Anterior cingulate cortex (tissue), 58 donors: ENCODE results near the gene LRRC8D.

Source experiments
- DNase-seq, 58 donors: peaks; one replicate each; lab custom pipeline; 2025; lab: John Stamatoyannopoulos, UW

Gene LRRC8D

DNA sequence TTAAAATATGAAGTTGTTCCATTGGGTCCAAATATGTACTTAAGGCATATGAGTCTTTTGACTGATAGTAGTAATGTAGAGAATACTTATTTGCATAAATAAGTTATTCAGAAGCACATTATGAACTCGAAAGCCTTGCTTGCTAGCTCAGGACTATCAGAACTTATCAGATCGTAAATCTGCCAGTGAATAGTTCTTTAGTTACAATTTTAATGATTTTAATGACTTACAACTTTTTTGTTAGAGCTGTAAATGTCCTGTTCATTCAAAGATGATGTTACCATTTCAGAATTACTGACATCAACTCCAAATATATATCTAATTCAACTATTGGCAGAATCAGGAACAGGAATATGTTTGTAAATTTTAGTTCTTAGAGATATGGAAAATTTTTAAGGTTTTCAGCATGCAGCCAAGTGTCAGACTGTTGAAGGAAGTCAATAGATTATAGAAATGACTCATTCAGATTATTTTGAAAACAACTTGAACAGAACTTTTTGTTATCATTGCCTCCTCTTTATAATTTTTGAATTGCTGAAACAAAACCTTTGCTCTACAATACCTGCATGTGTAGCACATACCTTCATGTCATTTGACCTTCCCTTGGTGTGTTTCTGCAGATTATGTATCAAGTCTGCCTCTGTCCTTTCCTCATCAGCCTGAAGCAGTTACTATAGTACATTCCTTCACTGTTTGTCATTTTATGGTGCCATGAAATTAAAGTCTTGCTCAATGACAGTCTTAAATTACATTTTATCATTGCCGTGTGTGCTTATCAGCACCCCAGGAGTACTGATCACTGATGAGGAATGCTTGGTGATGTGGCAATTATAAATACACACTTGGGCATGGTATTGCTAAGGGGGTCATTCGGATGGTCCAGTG is 44.9 kb downstream of the LRRC8D start:
- DNase-seq, result no peak

DNA sequence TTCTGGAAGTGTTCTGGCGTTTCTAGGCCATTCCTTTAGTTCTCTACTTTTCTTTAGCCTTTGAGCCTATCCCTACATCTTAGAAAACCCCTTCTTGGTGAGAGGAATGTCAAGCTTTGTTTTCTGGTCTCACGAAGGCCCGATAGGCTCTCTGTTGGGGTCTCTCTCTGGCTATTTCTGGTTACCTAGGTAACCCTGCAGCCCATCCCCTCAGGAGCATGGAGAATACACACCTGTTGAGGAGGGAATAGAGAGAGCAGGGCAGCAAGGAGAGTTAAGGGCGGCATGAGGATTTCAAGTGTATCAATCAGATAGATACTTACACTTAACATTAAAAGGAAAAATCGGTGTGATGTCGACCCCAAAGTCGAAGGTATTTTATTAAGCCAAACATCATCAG is 45.7 kb downstream of the LRRC8D start:
- no peak for DNase-seq

DNA sequence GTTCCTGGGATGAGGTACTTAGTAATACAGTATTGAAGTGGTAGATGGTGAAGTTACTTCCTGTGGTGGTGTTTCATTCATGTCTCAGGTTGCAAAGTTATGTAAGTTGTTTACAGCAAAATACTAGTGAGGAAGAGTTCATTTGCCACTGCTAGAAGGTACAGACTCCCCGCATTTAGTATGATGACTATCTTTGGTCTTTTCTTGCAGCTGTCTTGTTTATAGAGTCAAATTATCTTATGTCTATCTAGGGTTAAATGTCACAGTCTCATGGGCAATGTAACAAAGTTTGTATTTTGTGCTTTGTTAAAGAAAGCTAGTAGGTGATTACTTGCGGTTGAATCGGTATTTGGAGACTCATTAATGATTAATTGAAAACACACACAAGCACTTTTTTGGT is 50.2 kb downstream of the LRRC8D start:
- no peak for DNase-seq

DNA sequence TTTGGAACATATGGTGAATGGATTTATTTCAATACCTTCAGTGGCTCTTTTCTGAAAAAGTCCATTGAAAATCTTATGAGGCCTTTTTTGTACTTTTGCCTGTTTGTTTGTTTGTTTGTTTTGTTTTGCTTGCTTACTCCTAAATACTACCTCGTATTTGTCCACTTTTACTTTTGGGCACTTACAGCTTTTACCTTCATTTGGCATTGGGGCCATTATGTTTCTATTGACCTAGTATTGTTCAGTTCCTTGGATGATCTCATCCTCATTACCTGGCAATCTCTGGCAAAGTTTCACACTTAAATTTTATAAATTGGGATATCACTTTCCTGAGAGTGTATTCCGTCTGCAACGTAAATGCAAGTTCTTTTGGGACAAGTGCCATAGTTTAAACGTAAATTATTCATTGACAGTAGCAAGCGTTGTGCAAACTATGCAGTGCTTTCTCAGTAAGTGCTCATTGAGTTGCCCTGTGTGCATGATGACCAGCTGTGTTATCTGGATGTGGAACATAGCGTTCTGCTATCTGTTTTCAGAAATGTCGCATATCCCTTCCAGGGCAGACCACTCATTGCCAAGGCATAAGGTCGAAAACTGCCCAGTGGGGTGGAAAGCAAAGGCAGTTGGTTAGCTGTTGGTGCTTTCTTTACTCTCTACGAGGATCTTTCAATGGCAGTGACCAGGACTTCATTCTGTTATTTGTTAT is 51.1 kb downstream of the LRRC8D start:
- peak in 3 of 58 donors; percentile 2 to 36 (median 3) for DNase-seq

DNA sequence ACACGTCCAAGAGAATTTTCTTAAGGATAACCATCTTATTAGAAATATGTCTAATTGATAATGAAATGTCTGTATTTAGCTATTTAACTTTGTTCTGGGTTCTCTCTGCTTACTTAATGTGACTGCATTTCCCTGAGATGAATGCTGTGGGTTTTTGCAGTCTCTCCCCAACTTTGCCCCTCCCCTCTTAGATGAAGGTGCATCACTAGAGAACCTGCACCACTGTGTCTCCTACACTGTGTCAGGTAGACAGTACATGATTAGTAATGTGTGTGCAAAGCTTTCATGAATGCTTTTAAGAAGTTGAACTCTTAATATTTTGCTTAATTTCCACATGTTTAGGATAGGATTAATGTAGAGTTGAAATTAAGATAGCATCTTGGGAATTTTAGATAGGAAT is 51.7 kb downstream of the LRRC8D start:
- DNase-seq, result no peak

DNA sequence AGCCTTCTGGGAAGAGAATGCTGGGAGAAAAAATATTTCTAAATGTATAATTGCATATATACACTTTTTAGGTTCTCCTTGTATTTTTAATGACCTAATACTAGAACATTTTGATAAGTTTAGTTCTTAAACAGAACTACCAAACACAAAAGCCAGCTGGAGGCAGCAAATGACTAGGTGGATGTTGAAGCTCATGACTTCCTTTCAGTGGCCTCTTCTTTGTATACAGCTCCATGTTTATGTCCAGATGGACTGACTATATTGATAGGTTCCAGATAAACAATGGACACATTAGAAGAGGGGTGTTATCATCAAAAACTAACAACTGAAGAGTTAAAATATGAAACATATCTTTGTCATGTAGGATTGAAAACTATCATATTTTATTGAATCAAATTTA is 52.5 kb downstream of the LRRC8D start:
- no peak for DNase-seq

DNA sequence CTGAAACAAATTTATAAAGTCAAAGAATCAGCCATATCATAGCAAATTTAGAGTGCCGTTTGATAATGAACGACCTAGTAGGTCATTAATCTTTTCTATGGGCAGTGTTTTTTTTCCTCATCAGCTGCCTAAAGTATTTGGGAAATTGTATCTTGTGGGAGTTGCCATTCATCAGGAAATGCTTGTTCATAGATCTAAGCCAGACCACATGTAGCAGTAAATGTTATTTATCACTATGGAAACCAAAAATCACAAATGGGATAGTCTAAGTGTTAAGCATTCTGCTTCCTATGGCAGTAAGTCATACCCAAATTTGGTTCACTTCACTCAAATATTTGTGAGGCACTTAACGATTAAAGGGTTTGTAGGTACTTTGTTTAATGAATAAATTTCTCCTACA is 52.9 kb downstream of the LRRC8D start:
- no peak for DNase-seq

DNA sequence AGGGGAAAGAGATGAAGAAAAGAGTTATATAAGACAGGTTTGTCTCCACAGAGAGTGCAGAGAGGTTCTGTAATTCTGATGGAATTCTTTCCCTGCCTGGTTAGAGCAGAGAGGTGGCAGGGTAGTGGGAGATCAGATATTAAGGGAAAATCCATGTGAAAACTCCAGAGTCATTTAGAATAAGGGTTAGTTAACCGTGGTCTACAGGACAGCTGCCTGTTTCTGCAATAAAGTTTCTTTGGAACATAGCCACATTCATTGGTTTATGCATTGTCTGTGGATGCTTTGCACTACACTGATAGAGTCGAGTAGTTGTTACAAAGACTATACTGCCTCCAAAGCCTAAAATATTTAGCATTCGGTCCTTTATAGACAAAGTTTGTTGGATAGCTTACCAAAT is 55.6 kb downstream of the LRRC8D start:
- DNase-seq, result no peak

DNA sequence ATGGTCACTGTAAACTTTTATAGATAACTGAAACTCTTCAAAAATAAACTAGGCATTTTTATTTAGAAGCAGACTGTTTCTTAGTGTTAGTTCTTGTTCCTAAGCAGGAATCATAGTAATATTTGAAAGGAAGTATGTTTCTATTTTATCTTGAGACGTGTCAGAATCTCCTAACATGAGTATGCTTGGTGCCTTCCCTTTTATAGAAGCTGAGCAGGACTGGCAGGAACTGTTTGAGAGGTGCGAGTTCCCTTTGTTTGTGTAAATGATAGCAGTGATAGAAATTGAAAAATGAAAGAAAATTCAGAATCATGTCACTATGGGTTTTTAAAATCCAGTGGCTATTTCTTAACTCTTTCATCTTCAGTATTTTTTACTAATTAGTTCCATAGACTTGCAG is 56.9 kb downstream of the LRRC8D start:
- no peak for DNase-seq

DNA sequence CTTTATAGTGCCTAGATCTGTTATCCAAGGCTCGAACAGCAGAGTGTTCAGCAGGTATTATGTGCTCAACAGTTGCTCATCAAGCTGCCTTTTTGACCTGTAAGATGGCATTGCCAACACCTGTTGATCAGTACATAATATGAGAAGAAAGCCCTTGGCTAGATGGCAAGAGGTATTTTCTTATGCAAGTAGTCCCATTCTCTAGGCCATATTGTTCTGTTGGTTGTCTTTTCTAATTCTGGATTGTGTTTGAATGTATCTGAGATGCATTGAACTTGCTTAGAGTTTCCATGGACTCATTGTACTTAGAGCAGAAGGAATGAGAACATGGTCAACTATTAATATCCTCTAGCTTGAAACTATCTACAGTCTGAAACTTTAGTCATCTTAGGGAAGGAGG is 57.4 kb downstream of the LRRC8D start:
- DNase-seq, result no peak

DNA sequence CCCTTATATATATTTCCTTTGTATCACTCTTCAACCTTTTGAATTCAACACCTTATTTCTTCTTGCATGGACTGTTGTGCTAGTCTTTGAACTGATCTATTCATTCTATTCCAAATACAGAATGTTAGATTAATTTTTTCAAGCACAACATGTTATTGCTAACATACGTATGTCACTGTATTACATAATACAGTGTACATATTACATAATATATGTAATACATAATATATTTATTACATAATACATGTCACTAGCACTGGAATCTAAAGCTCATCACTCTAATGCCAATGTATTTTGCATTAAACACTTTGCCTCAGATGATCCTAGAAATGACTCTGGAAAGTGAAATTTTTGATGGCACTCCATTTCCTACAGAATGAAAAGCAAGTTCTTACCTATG is 59.8 kb downstream of the LRRC8D start:
- no peak for DNase-seq

DNA sequence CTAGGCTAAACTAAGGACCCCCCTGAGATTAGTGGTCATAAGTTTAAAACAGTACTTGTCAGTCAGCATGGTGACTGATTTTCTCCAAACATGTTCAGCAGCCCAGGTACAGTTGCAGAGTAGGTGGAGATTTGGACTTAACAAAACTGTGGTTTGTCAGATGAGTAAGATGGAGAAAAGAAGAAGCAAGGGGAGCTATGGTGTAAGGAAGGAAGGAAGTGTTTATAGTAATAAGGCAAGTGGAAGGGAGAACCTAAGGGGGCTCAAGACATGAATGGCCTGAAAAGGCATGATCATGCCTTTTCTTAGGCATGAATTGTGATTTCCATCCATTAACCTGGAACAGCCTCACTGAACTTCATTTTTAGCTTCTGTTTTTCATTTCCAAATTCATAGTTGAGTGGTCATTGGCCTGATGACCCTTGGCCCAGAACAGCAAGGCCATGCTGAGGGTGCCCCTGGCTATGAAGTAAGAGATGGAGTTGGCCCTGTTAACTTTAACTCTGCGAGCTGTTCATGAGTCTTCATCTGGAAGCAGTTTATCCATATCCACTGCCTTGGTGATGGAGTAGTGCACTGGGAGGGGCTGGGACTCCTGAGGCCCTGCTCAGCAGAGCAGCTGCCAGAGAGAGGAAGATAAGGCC is 60.7 kb downstream of the LRRC8D start:
- DNase-seq, result no peak

DNA sequence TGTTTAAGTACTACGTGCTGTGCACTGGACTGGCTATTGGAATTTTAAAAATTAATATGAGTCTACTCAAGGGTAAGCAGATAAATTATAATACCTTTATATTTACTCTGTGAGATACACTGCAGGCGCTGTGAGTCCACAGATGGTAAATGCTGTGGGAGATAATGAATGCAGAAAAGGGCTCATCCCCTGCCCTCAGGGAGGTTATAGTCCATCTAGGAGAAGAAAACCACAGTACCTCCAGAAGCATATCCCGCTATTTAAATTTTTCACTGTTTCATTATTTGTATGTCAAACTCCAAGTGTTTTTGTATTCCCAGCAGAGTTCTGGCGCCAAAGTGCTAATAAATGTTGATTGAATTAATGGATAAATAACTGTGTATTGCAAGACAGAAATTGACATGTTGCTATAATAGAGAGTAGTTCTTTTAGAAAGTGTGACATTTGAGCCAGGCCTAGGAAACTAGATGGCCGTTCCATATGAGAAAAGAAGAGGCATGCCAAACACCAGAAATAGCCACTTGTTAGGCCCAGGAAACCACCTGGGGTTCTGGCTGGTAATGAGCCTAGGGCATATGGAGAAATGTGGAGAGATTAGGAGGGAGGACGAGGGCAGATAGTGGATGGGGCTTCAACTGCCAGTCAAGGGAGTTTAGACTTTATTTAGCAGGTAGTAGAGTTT is 61.7 kb downstream of the LRRC8D start:
- no peak for DNase-seq

DNA sequence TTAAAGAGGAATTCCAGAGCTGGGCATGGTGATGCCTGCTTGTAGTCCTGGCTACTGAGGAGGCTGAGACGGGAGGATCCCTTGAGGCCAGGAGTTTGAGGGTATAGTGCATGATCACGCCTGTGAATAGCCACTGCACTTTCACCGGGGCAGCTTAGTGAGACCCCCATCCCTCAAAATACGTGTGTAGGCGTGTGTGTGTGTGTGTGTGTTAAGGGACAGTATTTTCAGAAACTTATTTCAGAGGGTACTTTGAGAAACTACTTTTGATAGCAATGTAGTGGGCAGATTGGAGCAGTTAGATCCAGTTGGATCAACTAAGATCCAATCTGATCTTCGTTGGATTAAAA is 62.2 kb downstream of the LRRC8D start:
- DNase-seq, result no peak

DNA sequence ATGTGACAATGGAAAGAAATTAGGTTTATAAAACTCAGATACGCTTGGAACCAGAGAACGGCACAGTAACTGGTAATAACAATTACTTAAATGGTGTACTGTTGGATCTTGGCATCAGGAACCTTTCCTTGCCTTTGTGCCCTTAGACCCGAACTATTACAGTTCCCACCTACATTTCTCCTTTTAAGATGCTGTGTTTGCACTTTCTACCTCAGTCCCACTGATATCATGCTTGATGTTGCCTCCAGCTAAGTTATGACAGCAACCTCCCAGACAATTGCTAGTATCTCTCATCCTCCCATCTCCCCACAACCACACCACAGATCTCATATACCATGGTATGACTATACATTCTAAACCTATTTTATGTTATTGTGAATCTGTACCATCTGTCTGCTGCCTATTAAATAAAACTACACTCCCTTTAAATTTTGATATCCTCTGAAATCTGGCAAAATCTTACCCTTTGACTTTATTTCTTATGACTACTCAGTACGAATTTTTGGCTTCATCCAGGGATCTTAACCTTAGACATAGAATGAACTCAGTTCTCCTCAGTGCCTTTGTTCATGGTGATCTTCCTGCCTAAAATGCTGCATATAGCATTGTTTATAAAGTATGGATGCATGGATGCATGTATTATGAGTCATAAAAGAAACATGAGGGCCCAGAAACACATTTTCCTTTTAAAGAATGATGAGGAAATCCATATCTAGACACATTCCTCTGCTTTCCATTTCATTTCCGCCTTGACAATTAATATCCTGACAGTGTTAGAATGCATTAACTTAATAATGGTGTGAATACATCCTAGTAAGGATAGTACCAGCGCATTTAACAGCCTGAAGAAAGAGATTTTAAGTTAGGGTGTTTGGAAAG is 64.1 kb downstream of the LRRC8D start:
- DNase-seq, result no peak

DNA sequence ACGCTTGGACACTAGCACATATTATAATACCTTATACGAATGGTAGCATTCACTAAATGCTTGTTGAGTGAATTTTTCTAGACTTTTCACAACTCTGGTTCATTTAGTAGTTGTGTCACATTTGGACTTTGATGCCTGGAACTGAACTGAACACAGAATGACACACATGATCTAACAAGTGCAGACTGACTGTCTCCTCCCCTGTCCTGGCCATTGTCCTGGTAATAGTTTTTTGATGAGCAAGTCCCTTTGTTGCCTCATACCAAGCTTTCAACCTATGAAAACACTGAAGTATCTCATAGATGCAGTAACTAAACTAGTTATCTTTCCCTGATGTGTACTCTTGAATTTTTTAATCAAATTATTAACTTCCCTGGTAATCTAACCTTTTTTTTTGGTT is 66.4 kb downstream of the LRRC8D start:
- DNase-seq, result no peak

DNA sequence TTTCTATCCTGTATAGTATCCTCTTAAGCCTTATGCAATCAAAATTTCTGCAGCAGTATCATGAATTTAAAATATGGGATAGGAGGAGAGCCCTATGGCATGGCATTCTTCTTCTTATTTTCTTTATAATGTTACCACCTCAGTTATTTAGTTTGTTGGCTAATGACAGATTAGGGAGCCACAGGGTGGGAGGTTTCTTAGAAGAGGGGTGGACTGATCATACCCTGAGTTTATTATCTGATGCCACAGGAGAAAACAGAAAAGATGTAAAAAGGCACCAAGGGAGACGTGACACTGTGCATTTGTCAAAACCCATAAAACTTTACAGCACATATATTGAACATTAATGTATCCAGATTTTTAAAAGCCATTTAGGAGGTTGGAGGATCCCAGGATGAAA is 66.9 kb downstream of the LRRC8D start:
- DNase-seq, result no peak

DNA sequence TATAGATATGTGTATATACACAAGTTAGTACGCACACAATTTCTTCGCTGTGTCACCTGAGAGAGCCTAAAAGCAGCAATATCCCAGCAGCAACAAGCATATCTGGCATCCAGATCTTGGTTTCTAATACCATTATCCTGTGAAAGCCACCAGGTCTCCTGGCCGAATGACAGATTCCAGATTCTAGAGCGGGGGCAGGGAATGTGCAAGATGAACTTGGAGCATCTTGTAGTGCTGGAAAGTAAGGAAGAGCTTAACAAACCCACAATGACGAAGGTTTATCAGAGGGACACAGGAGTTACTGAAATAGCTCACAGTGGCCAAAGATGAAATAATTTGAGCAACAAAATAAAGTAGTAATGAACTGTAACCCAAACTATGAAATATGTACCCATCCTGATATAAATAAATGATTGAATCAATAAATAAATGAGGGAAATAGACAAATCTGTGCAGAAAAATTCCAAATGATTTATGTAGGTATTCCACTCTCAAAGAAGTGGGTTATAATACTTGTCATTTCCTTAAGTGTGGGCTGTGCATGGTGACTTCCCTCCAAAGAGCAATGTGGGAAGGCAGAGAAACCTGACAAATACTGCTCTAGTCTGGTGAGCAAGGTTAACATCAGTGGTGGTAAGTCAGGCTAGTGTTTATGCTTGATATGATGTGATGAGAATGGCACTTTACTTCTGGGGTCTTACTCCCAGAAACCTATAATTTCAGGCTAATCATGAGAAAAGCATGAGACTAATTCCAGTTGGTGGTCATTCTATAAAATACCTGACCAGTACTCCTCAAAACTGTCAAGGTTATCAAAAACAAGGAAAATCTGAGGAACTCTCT is 67.9 kb downstream of the LRRC8D start:
- DNase-seq, result no peak

DNA sequence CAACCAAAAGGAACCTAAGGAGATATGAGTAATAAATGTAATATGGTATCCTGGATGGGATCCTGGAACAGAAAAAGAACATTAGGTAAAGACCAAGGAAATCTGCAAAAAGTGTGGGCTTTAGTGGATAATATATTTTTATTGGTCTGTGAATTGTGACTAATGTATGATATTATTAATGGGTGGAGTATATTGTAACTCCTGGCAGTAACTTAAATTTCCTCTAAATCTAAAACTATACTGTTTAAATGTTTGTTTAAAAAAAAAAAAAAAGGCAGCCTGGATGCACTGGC is 68.4 kb downstream of the LRRC8D start:
- DNase-seq, result no peak
